Neural cell (in vitro differentiated cells): ENCODE results near the gene APOD. TPM values are rescaled to one million over a fixed set of nuclear protein-coding genes. Genes with fewer than 3 reads are reported as not detected.
A peak's percentile ranks its signal among the peaks of the same experiment; 100 is the strongest.

Experiments used
- H2AFZ ChIP-seq: fragments of 200-600, 300-800 bp; sonication (generic), shearing (Covaris generic); 2 replicates; pipeline ENCODE4 v1.6.0; 2014; ENCODE audit warnings: low read depth, mild to moderate bottlenecking, antibody characterized with exemption, low read length, moderate library complexity
- H3F3A ChIP-seq: fragments of 200-600 bp; shearing (Covaris generic); 2 replicates; pipeline ENCODE4 v1.6.1; 2016; ENCODE audit warnings: mild to moderate bottlenecking, moderate library complexity, mixed read lengths, antibody characterized with exemption, low read length; ENCODE audit not compliant: insufficient read depth, poor library complexity, severe bottlenecking
- H3K27ac ChIP-seq: fragments of 200-600, 300-800 bp; sonication (generic), shearing (Covaris generic); 2 replicates; pipeline ENCODE4 v1.5.1; 2014; ENCODE audit warnings: mild to moderate bottlenecking, low read length, moderate library complexity
- H3K27me3 ChIP-seq: fragments of 300-800, 200-600 bp; sonication (generic), shearing (Covaris generic); 2 replicates; pipeline ENCODE4 v1.6.0; 2014; ENCODE audit warnings: mild to moderate bottlenecking, low read depth, low read length, moderate library complexity; ENCODE audit not compliant: insufficient read depth
- H3K36me3 ChIP-seq: fragments of 300-800, 200-600 bp; sonication (generic), shearing (Covaris generic); 2 replicates; pipeline ENCODE4 v1.5.1; 2014; ENCODE audit warnings: mild to moderate bottlenecking, antibody characterized with exemption, low read length, moderate library complexity; ENCODE audit not compliant: insufficient read depth
- H3K4me2 ChIP-seq: fragments of 300-800, 200-600 bp; sonication (generic), shearing (Covaris generic); 2 replicates; pipeline ENCODE4 v1.6.0; 2014; ENCODE audit warnings: mild to moderate bottlenecking, low read length
- H3K4me3 ChIP-seq: fragments of 300-800, 200-600 bp; sonication (generic), shearing (Covaris generic); 2 replicates; pipeline ENCODE4 v1.5.1; 2014; ENCODE audit warnings: mild to moderate bottlenecking, low read length, moderate library complexity
- H3K79me2 ChIP-seq: fragments of 200-600 bp; shearing (Covaris generic); replicated peaks from 2 replicates; pipeline ENCODE4 v1.6.0; 2014; ENCODE audit warnings: mild to moderate bottlenecking, low read length, moderate library complexity; ENCODE audit not compliant: insufficient read depth
- H3K9ac ChIP-seq: fragments of 300-800, 200-600 bp; sonication (generic), shearing (Covaris generic); 2 replicates; pipeline ENCODE4 v1.6.1; 2016; ENCODE audit warnings: mild to moderate bottlenecking, low read length, mixed read lengths
- H3K9me2 ChIP-seq: fragments of 200-600 bp; shearing (Covaris generic); 2 replicates; pipeline ENCODE4 v1.6.1; 2016; ENCODE audit warnings: mild to moderate bottlenecking, low read length, mixed read lengths; ENCODE audit not compliant: insufficient read depth
- H3K9me3 ChIP-seq: fragments of 200-600, 300-800 bp; sonication (generic), shearing (Covaris generic); 2 replicates; pipeline ENCODE4 v1.6.1; 2016; ENCODE audit warnings: mild to moderate bottlenecking, mixed run types, low read length, moderate library complexity, mixed read lengths
- H4K20me1 ChIP-seq: fragments of 200-600 bp; shearing (Covaris generic); 2 replicates; pipeline ENCODE4 v1.6.1; 2016; ENCODE audit warnings: mild to moderate bottlenecking, mixed run types; ENCODE audit not compliant: insufficient read depth
- EP300 ChIP-seq: fragments of 450-650 bp; conservative IDR thresholded peaks from 2 replicates; pipeline ENCODE4 v1.6.1; 2014; ENCODE audit warnings: antibody characterized with exemption, mild to moderate bottlenecking, moderate library complexity; ENCODE audit not compliant: poor library complexity, severe bottlenecking
- EZH2 ChIP-seq: fragments of 200-600, 300-800 bp; shearing (Covaris generic), sonication (generic); IDR thresholded peaks from 2 replicates; pipeline ENCODE4 v1.6.1; 2014; ENCODE audit warnings: antibody characterized with exemption, low read length, borderline replicate concordance, mild to moderate bottlenecking; ENCODE audit not compliant: insufficient read depth, poor library complexity, severe bottlenecking
- MXI1 ChIP-seq: fragments of 450-650 bp; conservative IDR thresholded peaks from 2 replicates; pipeline ENCODE4 v1.6.1; 2014; ENCODE audit warnings: antibody characterized with exemption, mild to moderate bottlenecking; ENCODE audit not compliant: poor library complexity, severe bottlenecking
- POLR2AphosphoS5 ChIP-seq: IDR thresholded peaks from 2 replicates; pipeline ENCODE4 v1.6.1; 2012
- RAD21 ChIP-seq: fragments of 450-650 bp; conservative IDR thresholded peaks from 2 replicates; pipeline ENCODE4 v1.6.1; 2014; ENCODE audit warnings: antibody characterized with exemption, mild to moderate bottlenecking, moderate library complexity
- SMC3 ChIP-seq: fragments of 450-650 bp; conservative IDR thresholded peaks from 2 replicates; pipeline ENCODE4 v1.6.1; 2014; ENCODE audit warnings: antibody characterized with exemption, mild to moderate bottlenecking, moderate library complexity; ENCODE audit not compliant: poor library complexity
- TAF1 ChIP-seq: IDR thresholded peaks from 2 replicates; pipeline ENCODE4 v1.6.1; 2012; ENCODE audit warnings: low read depth
- polyA plus RNA-seq: library from polyadenylated mRNA; depleted of rRNA; stranded (reverse); fragments of >200 nt; gene quantifications from 2 replicates; pipeline ENCODE4 v1.2.3, GENCODE V29; 2014
- TF ChIP-seq, protein P1 (sequence below): IDR thresholded peaks from 2 replicates; pipeline ENCODE4 v1.6.1; 2012; ENCODE audit warnings: borderline replicate concordance
- TF ChIP-seq, protein P2 (sequence below): fragments of 450-650 bp; IDR thresholded peaks from 2 replicates; pipeline ENCODE4 v1.5.1; 2014; ENCODE audit warnings: antibody characterized with exemption, mild to moderate bottlenecking, moderate library complexity; ENCODE audit not compliant: poor library complexity, severe bottlenecking

Gene APOD
- polyA plus RNA-seq, 1 donor from 2014 or later: not detected

DNA sequence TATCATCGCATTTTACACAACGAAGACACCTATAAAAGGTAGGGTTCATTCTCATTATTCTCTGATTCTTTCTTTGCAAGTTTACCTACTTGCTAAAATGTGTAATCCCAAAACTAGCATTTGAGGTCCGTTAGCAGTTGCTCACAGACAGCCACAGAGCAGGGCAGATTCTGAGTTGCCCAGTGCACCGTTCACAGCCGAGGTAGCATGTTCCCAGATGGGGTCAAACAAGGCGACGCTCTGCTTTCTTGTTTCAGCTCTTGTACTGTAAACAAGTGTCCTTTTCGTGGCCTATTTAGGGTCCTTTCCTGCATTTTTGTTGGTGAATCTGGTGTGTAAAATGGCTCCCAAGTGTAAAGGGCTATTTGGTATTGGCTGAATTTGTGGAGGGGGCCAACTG is 43.7 kb downstream of the APOD start:
- no peaks in the 10 kb centered on the region for H3K9me2 ChIP-seq
- H3K9me3 ChIP-seq: no peaks in the 10 kb centered on the region
- H3K36me3 ChIP-seq: no peaks in the 10 kb centered on the region
- no peak overlapping the region for H2AFZ ChIP-seq
- H3K27me3 ChIP-seq: no peaks in the 10 kb centered on the region
- H3K9ac ChIP-seq: no peak overlapping the region
- no peaks in the 10 kb centered on the region for H4K20me1 ChIP-seq
- H3K27ac ChIP-seq: no peak overlapping the region
- peaks cover 60% of the 10 kb centered on the region for H3K79me2 ChIP-seq
- TF ChIP-seq TAF1 (no peak), RAD21 (no peak), SMC3 (no peak), POLR2AphosphoS5 (no peak), EZH2 (no peak), EP300 (no peak), MXI1 (no peak)
- TF ChIP-seq, protein P1, sequence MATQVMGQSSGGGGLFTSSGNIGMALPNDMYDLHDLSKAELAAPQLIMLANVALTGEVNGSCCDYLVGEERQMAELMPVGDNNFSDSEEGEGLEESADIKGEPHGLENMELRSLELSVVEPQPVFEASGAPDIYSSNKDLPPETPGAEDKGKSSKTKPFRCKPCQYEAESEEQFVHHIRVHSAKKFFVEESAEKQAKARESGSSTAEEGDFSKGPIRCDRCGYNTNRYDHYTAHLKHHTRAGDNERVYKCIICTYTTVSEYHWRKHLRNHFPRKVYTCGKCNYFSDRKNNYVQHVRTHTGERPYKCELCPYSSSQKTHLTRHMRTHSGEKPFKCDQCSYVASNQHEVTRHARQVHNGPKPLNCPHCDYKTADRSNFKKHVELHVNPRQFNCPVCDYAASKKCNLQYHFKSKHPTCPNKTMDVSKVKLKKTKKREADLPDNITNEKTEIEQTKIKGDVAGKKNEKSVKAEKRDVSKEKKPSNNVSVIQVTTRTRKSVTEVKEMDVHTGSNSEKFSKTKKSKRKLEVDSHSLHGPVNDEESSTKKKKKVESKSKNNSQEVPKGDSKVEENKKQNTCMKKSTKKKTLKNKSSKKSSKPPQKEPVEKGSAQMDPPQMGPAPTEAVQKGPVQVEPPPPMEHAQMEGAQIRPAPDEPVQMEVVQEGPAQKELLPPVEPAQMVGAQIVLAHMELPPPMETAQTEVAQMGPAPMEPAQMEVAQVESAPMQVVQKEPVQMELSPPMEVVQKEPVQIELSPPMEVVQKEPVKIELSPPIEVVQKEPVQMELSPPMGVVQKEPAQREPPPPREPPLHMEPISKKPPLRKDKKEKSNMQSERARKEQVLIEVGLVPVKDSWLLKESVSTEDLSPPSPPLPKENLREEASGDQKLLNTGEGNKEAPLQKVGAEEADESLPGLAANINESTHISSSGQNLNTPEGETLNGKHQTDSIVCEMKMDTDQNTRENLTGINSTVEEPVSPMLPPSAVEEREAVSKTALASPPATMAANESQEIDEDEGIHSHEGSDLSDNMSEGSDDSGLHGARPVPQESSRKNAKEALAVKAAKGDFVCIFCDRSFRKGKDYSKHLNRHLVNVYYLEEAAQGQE: no peak
- TF ChIP-seq, protein P2, sequence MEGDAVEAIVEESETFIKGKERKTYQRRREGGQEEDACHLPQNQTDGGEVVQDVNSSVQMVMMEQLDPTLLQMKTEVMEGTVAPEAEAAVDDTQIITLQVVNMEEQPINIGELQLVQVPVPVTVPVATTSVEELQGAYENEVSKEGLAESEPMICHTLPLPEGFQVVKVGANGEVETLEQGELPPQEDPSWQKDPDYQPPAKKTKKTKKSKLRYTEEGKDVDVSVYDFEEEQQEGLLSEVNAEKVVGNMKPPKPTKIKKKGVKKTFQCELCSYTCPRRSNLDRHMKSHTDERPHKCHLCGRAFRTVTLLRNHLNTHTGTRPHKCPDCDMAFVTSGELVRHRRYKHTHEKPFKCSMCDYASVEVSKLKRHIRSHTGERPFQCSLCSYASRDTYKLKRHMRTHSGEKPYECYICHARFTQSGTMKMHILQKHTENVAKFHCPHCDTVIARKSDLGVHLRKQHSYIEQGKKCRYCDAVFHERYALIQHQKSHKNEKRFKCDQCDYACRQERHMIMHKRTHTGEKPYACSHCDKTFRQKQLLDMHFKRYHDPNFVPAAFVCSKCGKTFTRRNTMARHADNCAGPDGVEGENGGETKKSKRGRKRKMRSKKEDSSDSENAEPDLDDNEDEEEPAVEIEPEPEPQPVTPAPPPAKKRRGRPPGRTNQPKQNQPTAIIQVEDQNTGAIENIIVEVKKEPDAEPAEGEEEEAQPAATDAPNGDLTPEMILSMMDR: no peak
- H3F3A ChIP-seq: no peaks in the 10 kb centered on the region
- H3K4me3 ChIP-seq: peak overlapping the region; percentile 75
- peak overlapping the region; percentile 22 for H3K4me2 ChIP-seq

DNA sequence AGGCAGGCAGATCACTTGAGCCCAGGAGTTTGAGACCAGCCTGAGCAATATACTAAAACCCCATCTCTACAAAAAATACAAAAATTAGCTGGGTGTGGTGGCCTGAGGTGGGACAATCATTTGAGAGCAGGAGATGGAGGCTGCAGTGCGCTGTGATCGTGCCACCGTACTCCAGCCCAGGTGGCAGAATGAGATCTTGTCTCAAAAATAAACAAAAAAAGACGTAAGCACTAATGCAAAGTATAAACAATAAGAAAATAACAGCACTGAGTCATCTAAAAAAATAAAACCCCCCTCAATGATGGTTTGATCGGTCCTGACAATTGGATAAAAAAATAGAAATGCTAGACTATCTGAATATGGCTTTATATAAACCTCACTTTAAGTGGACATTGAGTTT is 44.3 kb downstream of the APOD start:
- Histone ChIP-seq H3K4me3 (peak overlapping the region; percentile 18), H3K9me2 (no peaks in the 10 kb centered on the region), H2AFZ (no peak overlapping the region), H3K27me3 (no peaks in the 10 kb centered on the region), H3K27ac (no peak overlapping the region), H3K9me3 (no peaks in the 10 kb centered on the region), H4K20me1 (no peaks in the 10 kb centered on the region), H3K9ac (no peak overlapping the region), H3K4me2 (no peak overlapping the region), H3K79me2 (peaks cover 60% of the 10 kb centered on the region), H3F3A (no peaks in the 10 kb centered on the region), H3K36me3 (no peaks in the 10 kb centered on the region)
- TF ChIP-seq RAD21: no peak
- TF ChIP-seq MXI1: no peak
- TF ChIP-seq EZH2: no peak
- TF ChIP-seq, protein P2: no peak
- no peak for TF ChIP-seq EP300
- TF ChIP-seq, protein P1: no peak
- no peak for TF ChIP-seq TAF1
- no peak for TF ChIP-seq POLR2AphosphoS5
- TF ChIP-seq SMC3: no peak
